RCC 7860 (cell line): Measurements from ENCODE around the gene CCL4L2.
"Not testable (repeated sequence)": the region's sequence is repeated elsewhere in the genome, so short reads cannot be mapped to it uniquely, and the experiment has no call there.

Experiments
- DNase-seq: peaks from one replicate; pipeline ENCODE4 v3.0.0-alpha.2; 2015; ENCODE audit warnings: low spot score
- FAIRE-seq: peaks from 2 replicates; lab custom pipeline; 2012; peaks lifted over from hg19 to GRCh38; lab: Jason Lieb, UNC

Gene CCL4L2

DNA sequence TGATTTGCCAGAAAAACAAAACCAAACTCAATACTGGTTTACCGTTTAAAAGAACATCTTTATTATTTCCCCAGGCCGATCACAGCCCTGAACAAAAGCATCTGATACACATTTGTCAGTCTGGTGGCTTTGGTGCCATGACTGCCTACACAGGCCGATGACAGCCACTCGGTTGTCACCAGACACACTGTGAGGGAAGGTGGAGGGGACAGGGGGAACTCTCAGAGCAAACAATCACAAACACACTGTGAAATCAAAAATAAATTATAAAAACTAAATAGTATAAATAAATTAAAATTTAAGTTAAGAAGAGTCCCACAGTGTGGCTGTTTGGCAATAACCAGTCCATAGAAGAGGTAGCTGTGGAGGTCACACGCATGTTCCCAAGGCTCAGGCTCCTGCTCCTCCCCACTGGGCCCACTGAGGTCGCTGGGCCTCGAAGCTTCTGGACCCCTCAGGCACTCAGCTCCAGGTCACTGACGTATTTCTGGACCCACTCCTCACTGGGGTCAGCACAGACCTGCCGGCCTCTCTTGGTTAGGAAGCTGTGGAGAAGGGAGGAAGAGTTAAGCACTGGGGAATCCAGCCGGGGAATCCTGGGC lies 15.9 kb upstream of the CCL4L2 start:
- FAIRE-seq, DNase-seq: not testable (repeated sequence)

DNA sequence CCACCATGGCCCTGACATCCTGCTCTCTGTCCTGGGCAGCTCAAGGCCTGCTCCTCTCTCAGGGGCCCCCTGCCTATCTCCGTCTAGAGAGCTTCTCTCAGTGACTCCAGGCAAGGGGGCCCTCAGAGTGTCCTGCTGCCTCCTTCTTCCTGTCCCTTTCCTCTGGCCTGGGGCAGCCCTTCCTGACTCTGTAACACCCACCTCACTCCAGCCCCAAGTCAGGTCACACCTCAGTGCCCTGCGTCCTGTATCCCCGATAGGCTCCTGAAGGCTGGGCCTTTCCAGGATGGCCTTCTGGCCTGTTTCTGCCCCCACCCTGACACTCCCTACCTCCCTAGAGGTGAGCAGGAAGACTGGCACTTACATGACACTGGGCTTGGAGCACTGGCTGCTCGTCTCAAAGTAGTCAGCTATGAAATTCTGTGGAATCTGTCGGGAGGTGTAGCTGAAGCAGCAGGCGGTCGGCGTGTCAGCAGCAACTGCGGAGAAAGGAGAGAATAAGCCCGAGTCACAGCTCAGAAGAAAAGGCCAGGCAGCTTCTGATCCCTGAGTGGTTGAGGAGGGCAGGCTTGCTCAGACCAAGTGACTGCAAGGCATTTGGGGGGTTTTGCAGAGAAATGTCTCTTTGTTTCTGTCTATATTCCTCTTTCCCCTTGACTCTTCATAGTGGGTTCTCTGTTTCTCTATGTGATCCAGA lies 15.3 kb upstream of the CCL4L2 start:
- no peak for FAIRE-seq
- DNase-seq = no peak

DNA sequence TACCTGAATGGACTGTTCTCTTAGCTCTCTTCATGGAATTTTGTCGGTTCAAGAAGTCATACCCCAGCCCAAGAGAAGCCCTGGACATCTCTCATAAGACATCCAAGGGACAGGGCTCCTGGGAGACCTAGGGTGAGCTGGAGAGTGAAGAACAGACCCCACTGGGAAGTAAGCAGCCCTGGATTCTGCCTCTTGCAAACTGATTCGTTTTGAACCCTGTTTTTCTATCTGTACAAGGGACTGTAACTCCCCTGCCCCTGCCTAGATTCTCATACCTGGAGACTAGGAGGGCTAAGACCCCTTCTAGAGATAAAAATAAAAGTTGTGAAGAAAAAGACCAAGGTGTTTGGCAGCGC lies 14.8 kb upstream of the CCL4L2 start:
- FAIRE-seq = no peak

DNA sequence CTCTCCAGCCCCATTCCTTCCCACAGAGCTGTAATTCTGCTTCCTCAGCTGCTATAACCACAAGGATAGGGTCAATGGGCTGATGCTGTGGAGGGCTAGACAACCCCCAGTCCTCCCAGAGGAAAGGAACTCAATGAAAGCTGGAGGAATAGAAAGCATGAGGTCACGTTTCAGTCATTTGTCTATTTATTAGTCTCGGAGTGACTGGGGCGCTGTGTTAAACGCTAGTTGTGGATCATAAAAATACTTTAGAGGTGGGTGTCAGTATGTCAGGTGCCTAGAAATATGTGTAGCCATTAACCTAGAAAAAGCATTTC lies 13.5 kb upstream of the CCL4L2 start:
- no peak for FAIRE-seq

More for the DNA sequence above, 14.8 kb upstream of the CCL4L2 start:
- DNase-seq = no peak

DNA sequence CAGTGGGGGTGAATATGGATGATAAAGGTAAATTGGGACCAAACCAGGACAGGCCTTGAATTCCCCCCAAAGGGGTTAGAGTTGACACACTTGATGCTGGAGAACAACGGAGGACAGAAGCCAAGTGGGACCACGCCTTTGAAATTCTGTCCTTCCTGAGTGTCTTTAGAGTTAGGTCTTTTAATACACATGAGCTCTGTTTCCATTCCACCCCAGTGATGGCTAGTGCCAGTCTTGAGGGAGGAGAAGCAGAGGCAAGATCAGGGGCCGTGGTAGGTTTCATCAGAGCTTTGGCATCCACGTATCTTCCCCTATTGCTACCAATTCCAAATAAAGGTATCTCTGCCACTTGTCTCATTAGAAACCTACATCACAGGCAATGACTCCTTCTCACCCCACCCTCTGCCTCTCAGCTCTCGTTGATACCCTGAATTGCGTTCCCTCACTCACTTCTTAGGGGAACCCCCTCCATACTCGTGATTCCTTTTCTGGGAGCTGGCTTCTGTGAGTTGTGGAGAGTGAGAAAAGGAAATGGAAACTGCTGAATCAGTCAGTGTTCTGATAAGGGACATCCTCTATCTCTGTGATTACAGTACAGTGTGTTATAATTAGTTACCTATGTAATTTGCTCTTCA lies 11.9 kb upstream of the CCL4L2 start:
- DNase-seq = no peak
- FAIRE-seq = no peak

More for the DNA sequence above, 13.5 kb upstream of the CCL4L2 start:
- no peak for DNase-seq

DNA sequence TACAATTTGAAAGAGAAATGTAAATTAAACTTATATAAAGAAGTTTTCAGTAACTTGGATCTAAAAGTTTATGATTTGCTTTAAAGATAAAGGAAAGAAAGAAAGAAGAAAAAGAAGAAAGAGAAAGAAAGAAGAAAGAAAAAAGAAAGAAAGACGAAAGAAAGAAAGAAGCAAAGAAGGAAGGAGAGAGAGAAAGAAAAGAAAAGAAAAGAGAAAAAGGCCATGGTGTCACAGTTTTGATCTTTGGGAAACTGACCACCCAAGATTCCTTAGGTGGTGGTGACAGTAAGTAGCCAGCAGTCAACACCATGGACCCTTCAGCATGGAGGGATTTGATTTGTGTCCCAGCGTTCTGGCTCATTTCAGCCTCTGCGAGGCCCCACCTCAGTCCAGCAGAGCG lies 9.8 kb upstream of the CCL4L2 start:
- FAIRE-seq, DNase-seq: not testable (repeated sequence)

DNA sequence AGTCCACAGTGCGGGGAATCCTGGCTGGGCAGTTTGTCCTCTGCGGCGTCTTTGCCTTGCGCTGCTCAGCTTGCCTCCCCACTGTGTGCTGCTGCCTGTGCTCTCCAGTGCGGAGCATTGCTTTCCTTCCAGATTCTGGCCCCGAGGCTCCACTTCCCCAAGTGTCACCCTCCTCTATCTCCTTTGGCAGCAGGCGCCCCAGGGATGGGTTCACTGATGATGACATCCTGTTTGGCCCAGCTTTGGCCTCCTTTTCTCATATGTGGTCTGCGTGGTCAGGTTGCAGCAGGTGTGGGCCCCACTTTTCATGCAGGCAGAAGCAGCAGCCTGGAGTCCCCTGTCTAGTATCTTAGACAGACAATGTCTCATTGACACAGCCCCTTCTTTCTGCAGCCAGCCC lies 9.4 kb upstream of the CCL4L2 start:
- FAIRE-seq, DNase-seq: not testable (repeated sequence)

DNA sequence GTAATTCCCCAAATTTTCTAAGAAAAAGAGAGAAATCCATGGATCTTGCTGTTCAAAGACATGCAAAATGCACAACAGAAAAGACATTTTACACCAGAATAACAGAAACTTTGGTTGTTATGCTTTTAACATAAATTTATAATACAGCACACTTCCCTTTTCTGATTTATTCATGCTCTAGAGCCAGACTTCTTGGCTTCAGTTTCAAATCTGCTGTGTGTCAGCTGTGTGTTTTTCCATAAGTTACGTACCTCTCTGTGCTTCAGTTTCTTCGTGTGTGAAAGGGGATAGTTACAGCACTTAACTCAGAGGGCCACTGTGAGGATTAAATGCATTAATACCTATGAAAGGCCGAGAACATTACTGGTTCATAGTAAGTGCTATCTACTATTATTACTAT lies 7.5 kb upstream of the CCL4L2 start:
- FAIRE-seq = no peak
- DNase-seq = no peak

DNA sequence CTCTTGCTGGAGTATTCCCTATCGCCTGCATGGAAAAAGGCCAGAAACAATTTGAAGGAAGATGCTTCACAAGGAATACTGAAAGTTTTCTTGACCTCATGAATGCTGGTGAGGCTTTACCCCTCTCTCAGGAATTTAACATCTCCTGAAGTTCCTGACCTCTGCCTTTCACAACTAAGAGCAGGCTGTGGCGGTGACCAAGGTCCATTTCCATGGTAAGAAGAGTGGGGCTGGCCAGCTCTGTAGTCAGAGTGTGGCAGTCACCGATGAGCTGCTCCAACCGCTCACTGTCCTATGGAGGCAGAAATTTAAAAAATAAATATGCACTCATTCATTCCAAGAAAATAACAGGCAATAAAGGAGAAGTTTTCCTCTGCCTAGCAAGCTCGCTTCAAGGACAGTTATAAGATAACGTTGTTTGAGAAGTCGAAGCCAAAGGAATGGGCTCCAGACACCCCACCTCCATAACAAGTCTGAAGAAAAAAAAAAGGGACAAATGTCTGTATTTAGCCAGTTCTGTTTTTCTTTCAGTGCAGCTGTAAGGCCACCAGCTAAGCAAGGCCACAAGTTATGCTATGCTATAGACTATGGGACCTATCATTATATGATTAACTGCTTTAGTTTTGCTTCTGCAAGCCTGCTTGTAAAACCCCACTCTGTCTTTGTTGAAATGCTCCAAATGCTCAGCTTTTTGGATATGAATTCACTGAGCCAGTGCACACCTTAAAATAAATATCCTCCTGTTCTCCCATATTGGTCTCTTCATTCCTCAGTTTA lies 6.0 kb upstream of the CCL4L2 start:
- FAIRE-seq (no peak), DNase-seq (no peak)

DNA sequence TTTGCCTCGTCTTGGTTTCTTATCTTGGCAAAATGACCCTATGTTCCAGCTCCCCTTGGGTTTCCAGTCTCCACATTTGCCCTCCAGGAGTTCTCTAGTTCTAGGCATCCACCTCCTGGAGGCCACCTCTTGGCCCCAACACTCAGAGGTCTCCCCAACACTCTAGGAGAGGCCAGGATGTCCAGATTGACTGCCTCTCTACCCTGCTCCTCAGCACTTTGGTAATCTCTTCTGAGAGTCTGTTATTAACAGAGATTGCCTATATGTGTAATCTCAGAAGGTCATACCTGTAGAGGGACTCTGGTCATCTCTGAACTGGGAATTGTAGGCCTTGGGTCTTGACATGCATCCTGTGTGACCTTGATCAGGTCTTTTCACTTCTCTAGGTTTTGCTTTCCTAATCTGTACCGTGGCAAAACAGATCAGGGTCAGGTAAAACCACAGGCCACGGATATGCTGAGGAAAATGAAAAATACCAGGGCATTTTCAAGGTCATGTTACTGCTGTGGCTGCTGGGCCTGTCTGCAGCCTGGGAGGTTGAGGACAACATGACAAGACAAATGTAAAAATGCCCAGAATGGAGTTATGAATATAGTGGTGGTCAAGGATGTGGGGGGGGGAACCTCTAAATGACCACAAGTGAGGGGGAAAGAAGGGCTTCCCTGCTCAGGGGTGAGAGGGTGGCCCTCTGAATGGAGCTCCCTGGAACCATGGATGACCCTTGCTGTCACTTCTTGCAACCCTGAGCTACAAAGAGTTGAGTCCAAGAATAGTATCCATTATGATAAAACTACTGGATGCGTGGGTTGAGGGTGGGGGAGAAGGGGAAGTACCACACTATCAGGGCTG lies 5.0 kb upstream of the CCL4L2 start:
- DNase-seq (no peak), FAIRE-seq (no peak)

DNA sequence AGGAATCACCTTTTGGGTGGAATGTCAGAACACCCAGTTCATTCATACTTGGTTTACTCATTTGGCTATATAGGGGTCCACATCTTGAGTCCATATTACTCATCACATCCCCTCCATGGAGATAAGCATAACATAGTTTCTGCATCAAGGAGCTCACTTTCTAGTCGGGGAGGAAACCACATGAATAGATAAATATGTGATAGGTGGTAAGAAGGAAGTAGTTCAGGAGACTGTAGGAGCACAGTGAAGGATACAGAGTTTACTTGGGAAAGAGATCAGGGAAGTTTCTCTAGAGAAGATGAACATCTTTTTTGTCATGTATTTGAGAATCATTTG lies 4.4 kb upstream of the CCL4L2 start:
- not testable (repeated sequence) for DNase-seq, FAIRE-seq

DNA sequence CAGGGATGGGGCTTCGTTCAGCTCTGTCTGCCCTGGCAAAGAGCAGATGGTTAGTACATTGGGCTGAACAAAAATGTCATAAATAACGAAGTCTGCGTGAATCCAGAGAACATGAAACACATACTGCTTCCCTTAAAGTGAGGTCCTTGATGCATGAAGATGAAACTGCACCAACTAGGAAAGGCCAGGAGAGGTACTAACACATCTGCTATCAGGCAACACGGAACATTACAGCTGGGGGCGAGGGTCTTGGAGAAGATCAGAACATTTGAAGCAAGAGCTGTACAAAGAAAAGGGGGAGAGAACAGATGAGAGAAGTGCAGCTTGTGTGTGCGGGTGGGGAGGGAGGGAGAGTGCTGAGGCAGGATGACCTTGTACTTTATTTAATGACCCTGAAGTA lies 3.5 kb upstream of the CCL4L2 start:
- not testable (repeated sequence) for DNase-seq, FAIRE-seq

DNA sequence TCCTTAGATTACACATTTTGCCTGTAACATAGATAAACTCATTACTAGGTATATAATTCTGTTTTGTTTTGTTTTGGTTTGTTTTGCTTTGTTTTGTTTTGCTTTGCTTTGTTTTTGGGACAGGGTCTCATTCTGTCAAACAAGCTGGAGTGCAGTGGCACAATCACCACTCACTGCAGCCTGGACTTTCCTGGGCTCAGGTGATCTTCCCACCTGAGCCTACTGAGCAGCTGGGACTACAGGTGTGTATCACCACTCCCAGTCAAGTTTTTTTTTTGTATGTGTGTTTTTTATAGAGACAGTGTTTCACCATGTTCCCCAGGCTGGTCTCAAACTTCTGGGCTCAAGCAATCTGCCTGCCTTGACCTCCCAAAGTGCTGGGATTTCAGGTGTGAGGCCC lies 1.3 kb upstream of the CCL4L2 start:
- DNase-seq (no peak), FAIRE-seq (no peak)

DNA sequence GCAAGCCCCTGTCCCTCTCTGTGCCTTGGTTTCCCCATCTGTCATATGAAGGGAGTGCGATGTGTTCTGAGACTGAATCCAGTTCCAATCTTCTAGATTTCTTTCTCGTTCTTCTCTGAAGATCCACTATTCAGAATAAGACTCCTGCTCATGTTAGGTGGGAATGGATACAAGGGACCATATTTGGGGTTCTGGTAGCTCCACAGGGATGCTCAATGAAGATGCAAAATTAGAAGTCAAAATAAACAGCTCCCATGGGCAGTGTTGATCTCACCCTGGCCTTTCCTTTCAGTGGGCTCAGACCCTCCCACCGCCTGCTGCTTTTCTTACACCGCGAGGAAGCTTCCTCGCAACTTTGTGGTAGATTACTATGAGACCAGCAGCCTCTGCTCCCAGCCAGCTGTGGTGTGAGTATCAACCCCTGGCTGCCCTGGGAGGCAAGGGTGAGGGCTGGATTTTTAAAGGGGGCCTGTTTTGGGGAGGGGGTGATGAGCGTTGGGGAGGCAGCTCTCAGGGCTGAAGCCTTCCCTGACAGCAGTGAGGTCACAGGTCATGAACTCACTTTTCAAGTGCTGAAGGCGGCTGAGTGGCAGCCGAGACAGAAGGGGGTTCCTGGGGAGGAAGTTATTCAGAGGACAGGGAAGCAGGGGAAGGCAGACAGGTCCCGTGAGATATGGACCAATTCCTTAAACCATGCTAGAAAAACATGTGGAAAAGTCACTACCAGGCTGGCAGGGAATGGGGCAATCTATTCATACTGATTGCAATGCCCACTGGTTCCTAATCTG lies 815 bp downstream of the CCL4L2 start:
- FAIRE-seq, DNase-seq: not testable (repeated sequence)

DNA sequence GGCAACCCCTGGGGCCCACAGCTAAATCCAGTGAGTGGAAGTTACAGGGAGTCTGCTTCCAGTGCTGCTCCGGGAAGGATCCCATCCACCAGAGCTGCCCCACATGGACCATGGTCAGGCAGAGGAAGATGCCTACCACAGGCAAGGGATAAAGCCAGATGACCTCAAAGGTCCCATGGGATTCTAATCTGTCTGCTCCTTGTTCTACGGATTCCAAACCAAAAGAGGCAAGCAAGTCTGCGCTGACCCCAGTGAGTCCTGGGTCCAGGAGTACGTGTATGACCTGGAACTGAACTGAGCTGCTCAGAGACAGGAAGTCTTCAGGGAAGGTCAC lies 1.4 kb downstream of the CCL4L2 start:
- no peak for FAIRE-seq
- no peak for DNase-seq

DNA sequence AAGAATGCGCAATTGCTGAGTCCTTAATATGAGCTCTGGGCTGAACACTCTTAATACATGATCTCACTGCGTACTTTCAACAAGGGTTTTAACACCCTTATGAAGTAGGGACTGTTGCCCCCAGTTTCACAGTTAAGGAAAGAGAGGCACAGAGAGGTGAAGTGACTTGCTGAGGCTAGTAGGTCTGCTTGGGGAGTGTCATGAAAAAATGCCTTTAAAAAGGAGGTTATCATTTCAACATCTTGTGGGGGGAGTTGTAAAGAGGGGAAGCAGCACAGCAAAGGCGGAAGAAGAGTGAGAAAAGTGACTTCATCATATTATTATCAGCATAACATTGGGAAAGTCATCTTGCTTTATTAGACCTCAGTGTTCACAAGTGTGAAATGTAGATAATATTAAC lies 2.1 kb downstream of the CCL4L2 start:
- FAIRE-seq (no peak), DNase-seq (no peak)

DNA sequence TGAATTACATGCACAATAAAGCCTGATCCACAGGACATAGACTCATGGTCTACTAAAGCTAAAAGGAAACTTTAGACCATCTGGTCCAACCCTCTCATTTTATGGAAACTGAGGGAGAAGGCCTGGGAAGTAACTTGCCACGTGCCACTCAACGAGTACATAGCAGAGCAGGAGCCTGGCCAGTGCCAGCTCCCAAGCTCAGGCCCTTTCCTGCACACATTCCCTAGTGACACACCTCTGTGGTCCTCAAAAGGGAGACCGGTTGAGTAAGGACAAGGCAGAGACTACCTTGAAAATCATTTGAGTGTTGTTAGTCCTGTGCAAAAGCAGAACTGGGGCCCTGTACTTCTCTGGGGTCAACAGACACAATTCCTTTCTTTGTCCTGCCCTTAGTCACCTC lies 2.8 kb downstream of the CCL4L2 start:
- FAIRE-seq (no peak), DNase-seq (no peak)

DNA sequence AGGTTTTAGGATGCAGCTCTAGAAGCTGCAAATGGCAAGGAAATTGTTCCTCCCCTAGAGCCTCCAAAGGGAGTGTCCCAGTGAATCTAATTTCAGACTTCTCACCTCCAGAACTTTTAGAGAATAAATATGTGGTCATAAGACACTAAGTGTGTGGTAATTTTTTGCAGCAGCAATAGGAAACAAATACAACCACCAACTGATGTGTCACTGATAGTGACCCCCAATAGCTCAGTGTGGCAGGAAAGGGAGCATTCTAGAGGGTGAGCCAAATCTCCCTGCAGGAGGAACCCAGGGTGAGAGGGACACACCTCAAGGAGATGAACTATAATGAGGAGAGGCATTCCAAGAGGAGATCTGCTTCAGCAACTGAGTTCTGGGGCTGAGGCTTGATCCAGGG lies 4.1 kb downstream of the CCL4L2 start:
- FAIRE-seq (no peak), DNase-seq (no peak)

DNA sequence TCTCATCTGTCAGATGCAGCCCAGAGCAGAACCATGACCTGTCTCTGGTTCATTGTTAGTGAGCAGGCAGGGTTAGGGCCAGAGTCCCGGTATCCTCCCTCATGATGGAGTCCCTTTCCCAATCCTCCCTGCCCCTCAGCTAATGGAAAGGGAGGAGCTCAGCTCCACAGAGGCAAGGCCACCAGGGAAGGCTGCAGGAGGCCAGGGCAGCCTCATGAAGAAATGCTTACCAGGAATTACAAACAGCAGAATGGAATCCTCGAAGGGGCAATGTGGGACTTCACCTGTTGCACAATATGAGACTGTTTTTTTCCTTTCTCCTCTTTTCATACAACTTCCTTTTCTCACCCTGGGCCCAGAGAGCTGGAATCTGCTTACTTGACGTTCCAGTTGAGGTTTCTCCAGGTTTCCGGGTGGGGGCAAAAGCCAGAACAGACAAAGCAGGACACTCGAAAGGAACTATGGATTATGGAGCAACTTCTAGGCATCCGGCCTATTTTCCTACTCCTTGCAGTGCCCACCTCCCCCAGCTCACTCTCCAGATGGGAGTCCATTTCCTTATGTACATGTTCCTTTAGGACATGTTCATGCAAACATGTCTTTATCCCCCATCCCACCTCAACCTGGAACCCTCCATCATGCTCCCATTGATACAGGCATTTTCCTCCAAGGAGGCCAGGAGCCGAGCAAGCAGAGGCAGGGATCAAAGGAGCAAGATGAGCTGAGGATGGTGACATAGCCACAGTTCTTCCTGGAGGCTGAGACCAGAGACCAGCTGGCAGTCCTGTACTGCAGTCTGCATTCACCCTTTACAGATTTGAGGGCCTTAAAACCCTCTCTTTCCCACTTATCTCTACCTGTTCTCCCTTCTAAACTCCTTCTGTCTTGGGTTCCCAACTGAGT lies 4.8 kb downstream of the CCL4L2 start:
- not testable (repeated sequence) for DNase-seq, FAIRE-seq
